IPS DF 4.7 (cell line): ENCODE results near the gene VIPAS39.
"Not testable (repeated sequence)": the region's sequence is repeated elsewhere in the genome, so short reads cannot be mapped to it uniquely, and the experiment has no call there.

ENCODE experiments used
- DNase-seq: peaks from one replicate; pipeline ENCODE4 v3.0.0-alpha.2; 2013; ENCODE audit warnings: low spot score; ENCODE audit errors: extremely low read depth

VIPAS39 gene

GRCh38 chr14:77470224-77470870 is 12.9 kb upstream of the VIPAS39 start:
- no peak for DNase-seq

- no peak for DNase-seq
These were observed 12.1 kb upstream of the VIPAS39 start for GRCh38 chr14:77469539-77469938.

- no peak for DNase-seq
These were observed 11.7 kb upstream of the VIPAS39 start for GRCh38 chr14:77469067-77469505.

GRCh38 chr14:77467801-77468200 is 10.4 kb upstream of the VIPAS39 start:
- no peak for DNase-seq

GRCh38 chr14:77459072-77459723 is 1.8 kb upstream of the VIPAS39 start:
- DNase-seq = no peak

- no peak for DNase-seq
These were observed 999 bp upstream of the VIPAS39 start for GRCh38 chr14:77458249-77458950.

- DNase-seq = no peak
These were observed 283 bp downstream of the VIPAS39 start for GRCh38 chr14:77457115-77457521.

GRCh38 chr14:77455966-77456640 is 1.3 kb downstream of the VIPAS39 start:
- no peak for DNase-seq

- DNase-seq = no peak
These were observed 15.2 kb downstream of the VIPAS39 start for GRCh38 chr14:77442196-77442595.

- no peak for DNase-seq
These were observed 17.5 kb downstream of the VIPAS39 start for GRCh38 chr14:77439861-77440260.

GRCh38 chr14:77438596-77438995 is 18.8 kb downstream of the VIPAS39 start:
- DNase-seq = no peak

GRCh38 chr14:77436042-77436441 is 21.4 kb downstream of the VIPAS39 start:
- no peak for DNase-seq

- no peak for DNase-seq
These were observed 31.0 kb downstream of the VIPAS39 start for GRCh38 chr14:77426396-77426795.

- no peak for DNase-seq
These were observed 32.5 kb downstream of the VIPAS39 start for GRCh38 chr14:77424862-77425261.

GRCh38 chr14:77423423-77423822 is 34.0 kb downstream of the VIPAS39 start, which contains the start of gene NOXRED1:
Gene NOXRED1 (minus strand): TSS chr14:77423523. CDS start chr14:77422889, 634 bp downstream.
- DNase-seq = no peak

- DNase-seq = no peak
These were observed 36.2 kb downstream of the VIPAS39 start for GRCh38 chr14:77421201-77421600.

GRCh38 chr14:77416836-77417235 is 40.6 kb downstream of the VIPAS39 start:
- DNase-seq = no peak

GRCh38 chr14:77416098-77416497 is 41.3 kb downstream of the VIPAS39 start:
- DNase-seq = not testable (repeated sequence)

GRCh38 chr14:77415403-77416030 is 41.9 kb downstream of the VIPAS39 start:
- DNase-seq = not testable (repeated sequence)

GRCh38 chr14:77409131-77409533 is 48.3 kb downstream of the VIPAS39 start:
- no peak for DNase-seq

GRCh38 chr14:77407158-77407557 is 50.2 kb downstream of the VIPAS39 start:
- no peak for DNase-seq
